GM19324 (cell line): ENCODE measurements around the gene RNASE12.

ENCODE experiments used
- ATAC-seq: cut with Tn5 transposase; IDR thresholded peaks from one replicate; pipeline ENCODE4 v1.9.1; 2021; ENCODE audit warnings: mild to moderate bottlenecking, moderate library complexity; ENCODE audit not compliant: unreplicated experiment, low FRiP score

The RNASE12 gene

GRCh38 chr14:20548414-20549158, 42.6 kb downstream of the RNASE12 start:
- ATAC-seq, result no peak

GRCh38 chr14:20546877-20547276, 44.3 kb downstream of the RNASE12 start:
- no peak for ATAC-seq
